Glomerular visceral epithelial cell (primary cell): ENCODE measurements around the gene HIPK2.

Experiments
- DNase-seq: peaks from one replicate; pipeline ENCODE4 v3.0.0-alpha.2; 2016; ENCODE audit errors: extremely low spot score

HIPK2 gene

DNA sequence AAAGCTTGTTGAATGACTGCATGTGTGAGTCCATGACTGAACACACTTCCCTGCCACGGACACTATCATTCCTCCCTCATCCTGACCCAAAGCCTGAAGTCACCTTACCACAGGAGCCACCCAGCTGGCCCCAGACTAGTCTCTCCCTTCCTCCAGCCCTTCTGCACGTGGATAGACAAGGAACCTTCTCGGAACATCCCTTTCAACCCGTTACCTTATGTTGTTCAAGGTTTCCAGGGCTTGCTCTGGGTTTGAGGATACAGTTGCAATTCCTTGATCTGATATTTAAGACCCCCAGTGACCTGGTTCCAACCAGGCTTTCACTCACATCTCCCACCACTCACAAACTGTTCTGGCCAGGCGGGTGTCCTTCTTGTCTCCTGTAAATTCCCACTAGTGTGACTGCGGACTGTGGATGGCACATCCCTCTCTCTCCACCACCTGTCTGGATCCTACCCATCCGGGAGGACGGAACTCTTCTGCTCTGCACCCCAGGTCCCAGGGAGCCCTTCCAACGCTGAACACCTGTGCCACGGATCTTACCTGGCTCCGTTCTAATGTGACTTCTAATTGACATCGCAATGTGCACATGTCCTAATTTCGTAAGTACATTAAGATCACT is 62.5 kb downstream of the HIPK2 start:
- DNase-seq, result no peak

DNA sequence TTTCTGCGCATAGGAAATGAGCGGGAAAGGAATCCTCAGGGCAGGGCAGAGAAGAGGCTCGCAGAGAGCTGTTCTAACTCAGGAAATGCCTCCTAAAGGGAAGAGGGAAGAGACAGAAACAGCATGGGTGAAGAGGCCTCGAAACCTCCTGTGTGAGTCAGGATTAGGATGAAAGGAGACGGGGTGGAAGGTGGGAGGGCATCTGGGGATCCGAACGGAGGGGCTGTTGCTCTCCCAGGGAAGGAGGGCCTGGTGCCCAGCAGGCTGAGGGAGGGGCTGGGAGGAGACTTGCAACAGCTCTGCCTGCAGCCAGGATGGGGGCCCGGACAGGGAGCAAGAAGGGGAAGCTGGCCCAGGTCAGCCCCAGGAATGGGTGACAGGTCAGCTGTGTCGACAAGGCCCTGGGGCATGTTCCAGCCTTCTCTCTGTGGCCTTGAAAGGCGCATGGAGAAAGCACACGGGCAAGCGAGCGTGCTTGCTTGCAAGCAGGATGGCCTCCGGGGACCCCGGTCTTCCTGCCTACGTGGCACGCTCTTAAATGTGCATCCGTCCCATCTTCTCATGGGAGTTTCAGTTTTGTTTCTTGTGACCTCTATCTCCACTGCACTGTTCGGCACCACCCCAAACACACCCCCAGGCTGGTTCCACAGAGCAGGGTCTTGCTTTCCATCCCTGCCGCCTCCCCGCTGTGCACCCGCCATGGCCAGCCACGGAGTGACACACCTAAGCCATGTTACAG is 63.5 kb downstream of the HIPK2 start:
- DNase-seq, result no peak

DNA sequence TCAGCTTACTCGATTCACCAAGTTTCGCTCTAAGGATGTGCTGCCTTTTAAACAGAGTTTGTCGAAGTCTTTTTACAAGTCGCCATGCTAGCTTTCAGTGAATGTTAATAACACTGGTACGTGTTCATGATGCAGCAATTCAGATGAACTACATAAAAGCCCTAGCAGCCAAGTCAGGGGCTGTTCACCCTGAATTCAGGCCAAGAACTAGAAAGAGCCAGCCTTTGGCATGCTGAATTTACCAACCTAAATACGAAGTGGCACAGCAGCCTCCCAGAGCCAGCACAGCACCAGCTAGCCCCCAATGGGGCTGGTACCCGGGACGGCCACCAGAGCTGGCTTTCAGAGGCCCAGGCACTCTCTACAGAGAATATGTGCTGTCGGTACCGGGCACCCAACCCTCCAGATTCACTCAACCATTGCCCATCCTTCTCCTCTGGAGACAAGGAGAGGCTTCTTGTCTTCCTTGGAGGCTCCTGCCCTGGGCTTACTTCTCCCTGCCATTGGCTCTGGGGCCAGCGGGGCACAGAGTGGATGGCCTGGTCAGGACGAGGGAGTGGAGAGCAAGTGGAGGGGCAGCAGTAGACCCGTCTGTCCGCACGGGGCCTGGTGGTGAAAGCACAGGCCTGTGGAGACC is 64.2 kb downstream of the HIPK2 start:
- no peak for DNase-seq

DNA sequence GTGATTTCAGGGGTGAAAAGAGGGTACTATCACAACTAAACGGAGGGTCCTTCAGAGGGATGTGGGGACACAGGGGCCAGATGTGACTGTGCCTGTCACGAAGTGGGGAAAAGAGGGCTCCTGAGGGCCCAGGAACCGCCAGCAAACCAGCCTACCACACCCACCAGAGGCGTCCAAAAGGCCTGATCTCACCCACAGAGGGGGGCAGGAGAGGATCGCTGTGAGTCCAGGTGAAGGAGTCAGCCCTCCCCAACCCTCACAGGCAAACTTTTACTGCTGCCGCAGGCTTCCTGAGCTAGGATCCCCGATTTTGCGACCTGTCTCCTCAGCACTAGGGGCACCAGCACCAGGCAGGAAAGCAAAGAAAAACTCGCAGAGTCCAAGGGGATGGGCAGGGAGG is 64.7 kb downstream of the HIPK2 start:
- DNase-seq, result no peak

DNA sequence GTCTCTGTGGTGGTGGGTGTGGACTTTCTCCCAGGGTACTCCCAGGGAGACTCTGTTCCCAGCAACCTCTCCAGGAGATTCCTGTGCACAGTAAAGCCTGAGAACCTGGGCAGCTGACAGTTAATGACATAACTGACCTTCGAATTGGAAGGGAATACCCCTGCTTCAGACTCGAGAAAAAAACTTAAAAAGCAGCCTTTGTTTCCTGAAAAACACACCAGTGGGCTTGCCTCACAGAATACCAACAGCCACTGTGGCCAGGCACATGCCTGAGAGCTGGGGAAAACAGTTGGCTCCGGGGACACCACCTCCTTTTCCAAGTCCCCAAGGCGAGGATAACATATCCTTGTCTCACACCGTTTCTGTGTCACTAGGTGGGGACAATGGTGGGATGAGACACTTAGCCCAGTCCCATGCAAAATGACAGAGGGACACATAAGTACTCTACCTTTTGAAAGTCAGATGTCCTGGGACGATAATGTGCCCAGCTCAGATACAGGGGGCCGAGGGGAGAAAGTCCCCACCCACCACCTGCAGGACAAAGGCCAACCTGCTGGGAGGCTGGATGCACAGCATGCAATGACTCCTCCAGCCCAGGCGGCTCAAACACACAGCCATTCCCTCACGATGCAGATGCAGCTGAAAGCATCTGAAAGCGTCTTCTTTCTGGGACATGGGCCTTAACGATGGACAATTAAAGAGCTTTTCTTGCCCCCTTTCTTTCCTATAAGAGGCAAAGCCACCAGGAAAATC is 65.6 kb downstream of the HIPK2 start:
- no peak for DNase-seq

DNA sequence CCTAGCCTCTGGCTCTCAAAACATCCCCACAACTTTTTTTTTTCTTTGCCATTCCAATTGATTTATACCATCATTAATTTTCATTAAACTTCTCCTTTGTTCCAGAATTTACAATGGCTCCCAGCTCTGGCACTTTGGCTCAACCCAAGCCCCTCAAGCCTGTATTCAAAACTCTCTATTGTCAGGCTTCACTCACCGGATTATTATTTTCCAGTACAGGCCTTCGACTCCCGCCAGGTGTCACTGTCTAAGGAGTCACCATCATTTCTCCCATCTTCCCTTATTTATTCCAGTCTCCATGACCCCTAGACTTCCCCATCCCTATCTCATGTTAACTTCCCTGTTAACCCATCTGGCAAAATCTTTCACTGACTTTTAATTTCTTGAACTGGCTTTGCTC is 67.8 kb downstream of the HIPK2 start:
- DNase-seq, result no peak

DNA sequence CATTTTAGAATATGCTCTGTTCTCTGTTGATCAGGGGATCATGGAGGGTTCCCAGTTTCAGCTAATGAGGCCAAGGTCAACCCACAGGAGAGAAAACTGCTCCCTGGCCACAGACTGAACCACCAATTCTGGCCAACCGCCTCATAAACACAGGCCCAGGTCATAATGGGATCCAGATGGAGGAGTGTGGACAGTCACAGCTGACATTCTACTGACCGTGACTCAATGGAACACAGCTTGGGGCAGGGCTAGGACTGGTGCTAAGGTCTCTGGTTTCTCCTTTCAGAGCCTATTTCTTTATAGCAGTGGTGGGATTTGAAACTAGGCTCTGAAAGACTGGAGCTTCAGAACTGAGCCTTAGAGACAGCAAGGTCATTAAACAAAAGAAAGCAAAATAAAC is 68.3 kb downstream of the HIPK2 start:
- no peak for DNase-seq

DNA sequence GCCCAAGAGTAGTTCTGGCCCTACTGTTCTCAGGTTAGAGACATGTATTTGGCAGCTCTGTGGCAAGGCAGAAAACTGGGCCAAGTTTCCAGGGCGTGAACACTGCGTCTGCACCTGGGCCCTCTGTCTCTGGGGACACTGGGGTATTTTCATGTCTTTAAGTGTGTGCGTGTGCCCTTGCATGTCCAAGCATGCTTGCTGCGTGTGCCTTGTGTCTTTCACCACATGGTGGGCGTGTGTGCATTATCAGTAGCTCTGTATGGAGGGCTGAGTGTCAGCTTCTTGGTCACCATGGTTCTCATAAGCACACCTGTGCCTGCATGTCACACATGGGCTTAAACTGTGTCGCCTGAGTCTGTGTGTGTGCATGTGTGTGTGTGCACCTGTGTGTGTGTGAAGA is 69.3 kb downstream of the HIPK2 start:
- DNase-seq, result no peak

DNA sequence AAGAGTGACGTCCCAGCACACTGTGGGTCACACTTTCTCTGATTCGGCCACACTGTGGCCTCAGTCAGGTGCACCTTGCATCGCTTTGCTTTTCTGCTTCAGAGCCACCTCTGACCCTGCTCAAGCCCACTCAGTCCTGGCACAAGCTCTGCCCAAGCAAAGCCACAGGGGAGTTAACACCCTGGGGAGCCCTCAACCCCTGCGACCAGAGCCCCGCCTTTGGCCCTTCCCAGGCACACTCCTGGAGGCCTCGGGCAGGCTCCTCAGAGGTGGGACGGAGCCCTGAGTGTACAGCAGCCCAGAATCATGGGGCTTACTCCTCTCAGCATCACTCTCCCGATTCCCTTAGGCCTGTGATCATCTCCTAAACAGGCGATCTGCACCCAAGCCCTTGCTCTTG is 71.0 kb downstream of the HIPK2 start:
- no peak for DNase-seq

DNA sequence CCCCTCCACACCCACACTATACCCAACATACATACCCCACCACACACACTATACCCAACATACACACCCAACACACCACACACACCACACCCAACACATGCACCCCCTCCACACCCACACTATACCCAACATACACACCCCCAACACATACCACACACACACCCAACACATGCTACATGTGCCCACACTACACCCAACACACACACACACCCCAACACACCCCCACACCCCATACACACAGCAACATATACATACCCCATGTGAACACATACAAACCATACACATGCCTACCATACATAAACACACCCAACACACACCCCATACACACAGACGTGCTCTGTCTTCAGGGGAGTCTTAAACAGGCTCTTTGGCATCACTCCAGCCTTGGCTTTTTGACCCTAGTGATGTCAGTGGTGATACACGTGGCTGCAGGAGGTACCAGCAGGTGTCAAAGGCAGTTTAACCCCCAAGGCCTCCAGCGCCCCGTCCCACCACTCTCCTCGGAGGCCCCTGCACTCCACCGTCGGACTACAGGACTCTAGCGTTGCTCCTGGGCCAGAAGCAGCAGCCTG is 73.4 kb downstream of the HIPK2 start:
- DNase-seq, result no peak

DNA sequence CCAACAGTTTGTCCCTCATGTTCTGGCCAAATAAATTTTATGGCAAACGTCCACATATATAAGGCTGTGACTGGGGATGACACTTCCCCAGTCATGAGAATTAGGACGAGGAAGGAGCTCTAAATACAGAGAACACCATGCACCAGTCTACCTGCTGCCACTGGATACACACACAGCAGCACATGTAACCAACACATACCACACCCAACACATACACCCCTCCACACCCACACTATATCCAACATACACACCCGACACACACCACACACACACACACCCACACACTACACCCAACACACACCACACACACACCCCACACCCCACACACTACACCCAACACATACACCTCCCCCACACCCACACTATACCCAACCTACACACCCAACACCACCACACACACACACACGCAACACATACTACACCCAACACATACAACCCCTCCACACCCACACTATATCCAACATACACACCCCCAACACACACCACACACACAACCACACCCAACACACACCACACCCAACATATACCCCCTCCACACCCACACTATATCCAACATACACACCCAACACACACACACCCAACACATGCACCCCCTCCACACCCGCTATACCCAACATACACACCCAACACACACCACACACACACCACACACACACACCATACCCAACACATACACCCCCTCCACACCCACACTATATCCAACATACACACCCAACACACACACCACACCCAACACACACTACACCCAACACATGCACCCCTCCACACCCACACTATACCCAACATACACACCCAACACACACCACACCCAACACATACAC is 74.1 kb downstream of the HIPK2 start:
- DNase-seq, result no peak

DNA sequence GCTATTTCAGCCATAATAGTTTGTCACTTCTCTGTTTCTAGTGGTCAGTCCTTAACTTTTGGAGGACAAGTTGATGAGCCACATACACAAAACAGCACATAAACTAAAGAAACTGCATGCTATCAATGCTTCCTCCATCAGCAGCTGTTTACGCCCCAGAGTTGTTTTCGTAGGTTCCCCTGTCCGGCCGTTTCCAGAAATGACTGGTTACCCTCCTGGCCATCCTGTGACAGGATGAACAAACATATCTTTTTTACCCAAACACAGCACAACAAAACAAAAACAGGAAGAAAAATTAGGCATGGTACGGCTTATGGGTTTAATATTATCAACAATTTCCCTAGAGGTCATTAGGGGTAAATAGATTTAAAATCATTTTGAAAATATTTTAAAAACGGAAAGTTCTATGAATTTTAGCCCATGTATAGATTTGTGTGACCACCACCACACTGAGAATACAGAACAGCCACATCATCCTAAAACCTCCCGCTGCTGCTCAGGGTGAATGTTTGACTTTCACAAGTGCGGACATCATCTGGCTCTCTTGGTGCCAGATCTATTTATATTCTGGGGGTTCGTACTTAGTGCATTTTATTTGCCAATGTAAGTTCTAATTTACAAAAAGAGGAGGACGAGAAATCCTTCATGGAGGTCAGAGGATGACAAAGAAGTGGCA is 74.8 kb downstream of the HIPK2 start:
- DNase-seq, result no peak

DNA sequence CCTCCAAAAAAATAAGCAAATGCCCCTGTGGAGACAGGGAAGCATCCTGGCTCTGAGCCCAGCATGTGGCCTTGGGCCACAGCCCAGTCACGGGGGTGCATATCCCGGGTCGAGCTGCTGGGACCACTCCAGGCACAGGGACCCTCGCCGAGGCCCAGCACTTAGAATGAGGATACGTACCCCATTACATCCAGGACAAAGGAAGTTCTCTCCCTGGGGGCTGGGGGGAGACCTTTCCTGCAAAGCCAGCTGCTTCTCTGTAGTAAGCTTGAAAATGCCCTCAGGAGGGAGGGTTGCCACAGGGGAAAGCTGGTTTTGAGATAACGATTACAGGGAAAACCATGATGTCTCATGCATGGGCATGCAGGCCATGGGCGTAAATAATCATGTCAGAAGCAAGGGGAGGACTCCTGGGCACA is 75.5 kb downstream of the HIPK2 start:
- no peak for DNase-seq

DNA sequence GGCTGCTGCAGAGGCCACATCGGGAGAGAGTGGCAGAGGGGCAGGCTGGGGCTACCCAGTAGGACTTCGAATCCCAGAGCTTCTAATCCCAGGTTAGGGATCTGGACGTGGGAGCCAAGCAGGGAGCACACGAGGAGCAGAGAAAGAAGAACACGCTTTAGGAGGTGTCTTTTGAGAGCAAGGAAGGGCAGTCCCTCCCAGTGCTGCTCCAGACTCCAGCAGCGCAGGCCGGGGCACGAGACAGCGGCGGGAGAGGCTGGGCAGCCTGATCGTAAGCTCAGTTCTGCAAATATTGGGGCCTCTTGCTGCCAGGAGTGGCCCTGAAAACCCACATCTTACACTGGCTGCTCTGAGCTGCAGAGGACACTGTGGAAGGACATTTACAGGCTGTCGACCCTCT is 75.9 kb downstream of the HIPK2 start:
- DNase-seq, result no peak

DNA sequence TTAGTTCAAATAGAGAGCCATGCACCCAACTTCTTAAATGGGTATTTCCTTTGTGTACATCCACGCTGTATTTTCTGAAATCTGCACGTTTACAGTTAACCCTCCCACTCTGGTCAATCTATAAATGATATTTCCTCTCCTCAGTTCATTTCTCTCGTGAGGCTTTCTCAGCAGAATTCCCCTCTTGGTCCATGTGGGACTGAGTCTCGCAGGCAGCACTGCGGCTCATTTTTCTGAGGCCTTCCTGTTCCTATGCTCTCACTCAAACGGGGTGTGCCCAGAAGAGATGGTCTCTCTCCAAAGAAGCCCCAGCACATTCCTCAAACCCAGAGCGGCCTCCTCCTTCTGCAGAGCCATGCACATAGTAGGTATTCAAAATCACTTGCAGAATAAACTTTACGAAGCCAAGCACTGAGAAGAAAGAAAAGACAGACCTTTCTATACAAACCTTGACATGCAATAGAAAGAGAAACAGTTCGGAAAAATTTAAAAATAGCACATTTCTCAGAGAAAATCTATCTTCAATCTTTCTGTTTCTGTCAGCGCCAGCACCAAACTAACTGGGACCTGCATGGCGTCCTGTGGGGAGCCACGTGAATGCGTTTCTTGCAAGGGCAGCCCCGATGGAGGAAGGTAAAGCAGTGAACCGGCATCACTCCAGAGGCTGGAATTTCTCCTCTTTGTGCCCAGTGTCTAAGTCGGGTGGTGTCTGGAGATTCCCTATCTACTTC is 77.1 kb downstream of the HIPK2 start:
- DNase-seq, result no peak

DNA sequence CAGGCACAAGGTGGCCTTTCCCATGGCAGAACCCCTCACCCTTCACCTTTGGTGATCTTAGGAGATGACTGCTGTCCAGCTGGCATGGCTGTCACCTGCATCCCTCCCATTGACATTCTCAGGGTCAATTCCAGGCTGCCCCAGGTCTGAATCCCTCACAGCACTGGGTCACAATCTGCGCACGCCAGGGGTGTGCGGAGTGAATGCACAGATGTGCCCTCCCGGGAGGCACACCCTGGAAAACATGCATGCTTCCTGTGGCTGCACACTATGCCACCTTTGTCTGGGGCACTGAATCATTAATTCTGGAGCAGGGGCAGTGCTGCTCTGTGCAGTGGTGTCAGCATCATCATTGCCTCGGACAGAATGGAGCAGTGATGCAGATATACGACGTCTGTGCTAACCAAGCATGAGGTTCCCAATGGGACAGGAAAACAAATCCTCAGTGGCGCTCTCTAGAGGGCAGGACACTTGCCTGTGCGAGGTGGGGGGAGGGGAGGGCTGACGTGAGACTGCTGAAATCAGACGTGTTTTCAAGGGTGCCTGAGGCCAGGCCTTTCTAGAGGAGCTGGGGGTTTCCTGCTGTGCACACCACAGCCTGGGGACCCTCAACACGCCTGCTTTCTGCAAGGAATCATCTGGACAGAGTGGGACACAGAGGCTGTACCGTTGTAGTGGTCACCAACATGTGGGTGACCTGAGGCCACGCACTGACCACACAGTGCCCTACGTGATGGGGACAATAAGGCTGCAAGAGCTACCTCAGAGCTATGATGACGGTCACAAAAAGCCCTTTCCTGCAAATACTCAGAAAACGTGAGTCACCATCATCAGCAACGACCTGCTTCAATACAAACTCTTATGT is 77.9 kb downstream of the HIPK2 start:
- no peak for DNase-seq

DNA sequence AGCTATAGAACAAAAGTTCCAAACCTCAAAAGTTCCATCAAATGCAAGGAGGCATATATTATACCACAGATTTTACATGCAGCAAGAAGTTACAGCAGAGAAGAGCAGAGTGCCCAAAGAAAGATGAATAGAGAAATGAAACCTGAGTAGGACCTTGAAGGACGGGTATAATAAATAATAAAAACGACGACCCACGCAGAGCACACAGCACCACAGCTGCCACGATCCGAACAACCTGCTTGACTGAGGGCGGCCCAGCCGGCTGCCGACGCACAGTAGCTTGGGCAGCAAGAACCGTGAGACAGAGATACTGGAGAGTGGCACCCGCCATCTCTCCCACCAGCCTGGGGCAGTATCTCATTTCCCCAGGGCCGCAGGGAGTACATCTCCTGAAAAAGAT is 79.0 kb downstream of the HIPK2 start:
- no peak for DNase-seq

DNA sequence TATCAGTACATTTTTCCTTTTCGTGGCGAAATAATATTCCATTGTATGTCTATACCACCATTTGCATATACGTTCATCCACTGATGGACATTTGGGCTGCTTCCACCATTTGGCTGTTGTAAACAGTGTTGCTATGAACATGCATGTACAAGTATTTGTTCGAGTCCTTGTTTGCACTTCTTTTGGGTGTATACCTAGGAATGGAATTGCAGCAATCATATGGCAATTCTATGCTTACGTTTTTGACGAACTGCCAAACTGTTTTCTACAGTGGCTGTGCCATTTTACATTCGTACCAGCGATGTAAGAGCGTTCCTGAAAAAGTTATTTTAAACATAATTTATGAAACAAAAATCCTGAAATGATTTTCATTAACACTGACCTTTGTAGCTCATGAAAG is 79.5 kb downstream of the HIPK2 start:
- DNase-seq, result no peak

DNA sequence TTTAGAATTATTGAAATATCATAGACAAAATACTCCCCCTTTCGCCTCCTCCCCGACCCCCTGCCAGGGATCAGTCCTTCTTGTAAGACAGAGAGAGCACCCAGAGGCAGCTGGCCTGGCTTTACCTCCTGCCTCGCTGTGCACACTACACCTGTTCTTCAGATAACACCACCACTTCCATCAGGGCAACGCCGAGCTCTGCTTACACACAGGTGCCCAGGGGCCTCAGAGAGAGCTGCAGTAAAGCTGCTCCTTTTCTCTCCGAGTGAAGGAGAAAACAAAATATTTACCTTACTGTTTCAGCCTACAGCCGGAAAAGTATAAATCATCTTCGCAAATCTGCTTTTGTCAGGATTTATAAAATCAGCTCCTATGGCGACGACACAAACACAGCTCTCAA is 80.7 kb downstream of the HIPK2 start:
- no peak for DNase-seq
